CD8-positive, alpha-beta memory T cell (primary cell): ENCODE measurements around the gene ZSWIM3. TPM values are rescaled to one million over a fixed set of nuclear protein-coding genes. Genes with fewer than 3 reads are reported as not detected.

Experiments
- CTCF ChIA-PET: fragments of 350-600 bp; sonication (Branson Sonifier 250); formaldehyde crosslinking; loops from one replicate; lab custom pipeline; 2021; ENCODE audit warnings: antibody characterized with exemption; lab: Charles Lee
- POLR2A ChIA-PET: fragments of 350-600 bp; sonication (Branson Sonifier 250); formaldehyde crosslinking; loops from one replicate; lab custom pipeline; 2021; ENCODE audit warnings: antibody characterized with exemption; lab: Charles Lee
- DNase-seq, 5 donors: peaks; one replicate each; pipeline versions ENCODE4 v3.0.0 to v3.0.0-alpha.2; 2020 to 2022; ENCODE audit warnings: mixed read lengths in 1 of 5
- H3K27ac ChIP-seq: one replicate; pipeline ENCODE4 v1.7.0; 2013; ENCODE audit warnings: low read depth, mild to moderate bottlenecking, low read length, moderate library complexity
- H3K27me3 ChIP-seq: 2 replicates; pipeline ENCODE4 v1.7.0; 2013; ENCODE audit warnings: low read length, mild to moderate bottlenecking; ENCODE audit not compliant: insufficient read depth, poor library complexity, severe bottlenecking
- H3K36me3 ChIP-seq: 2 replicates; pipeline ENCODE4 v1.7.0; 2013; ENCODE audit warnings: mild to moderate bottlenecking, low read length, moderate library complexity; ENCODE audit not compliant: insufficient read depth
- H3K4me1 ChIP-seq: 2 replicates; pipeline ENCODE4 v1.7.0; 2013; ENCODE audit warnings: mild to moderate bottlenecking, low read length, moderate library complexity; ENCODE audit not compliant: insufficient read depth
- H3K4me3 ChIP-seq: 2 replicates; pipeline ENCODE4 v1.7.0; 2013; ENCODE audit warnings: mild to moderate bottlenecking, low read length
- H3K9me3 ChIP-seq: 2 replicates; pipeline ENCODE4 v1.7.0; 2013; ENCODE audit warnings: mild to moderate bottlenecking, low read length
- H3K27ac Mint-ChIP-seq, 8 donors: one replicate each; pipeline ENCODE4 v1.8.0; 2020 to 2021; ENCODE audit warnings: mixed read lengths in 8 of 8, mild to moderate bottlenecking in 6 of 8, inconsistent platforms in 3 of 8, moderate library complexity in 3 of 8
- H3K27me3 Mint-ChIP-seq, 2 donors: one replicate each; pipeline ENCODE4 v1.8.0; 2020 to 2021; ENCODE audit warnings: mixed read lengths in 2 of 2, mild to moderate bottlenecking in 1 of 2, moderate library complexity in 1 of 2
- H3K36me3 Mint-ChIP-seq, 3 donors: one replicate each; pipeline ENCODE4 v1.8.0; 2020 to 2021; ENCODE audit warnings: mixed read lengths in 3 of 3, inconsistent platforms in 1 of 3, mild to moderate bottlenecking in 1 of 3
- H3K4me1 Mint-ChIP-seq, 3 donors: one replicate each; pipeline ENCODE4 v1.8.0; 2020 to 2021; ENCODE audit warnings: mixed read lengths in 3 of 3, inconsistent platforms in 1 of 3, mild to moderate bottlenecking in 1 of 3
- H3K4me3 Mint-ChIP-seq, 7 donors: one replicate each; pipeline ENCODE4 v1.8.0; 2020 to 2021; ENCODE audit warnings: mixed read lengths in 7 of 7, mild to moderate bottlenecking in 6 of 7, moderate library complexity in 4 of 7, inconsistent platforms in 2 of 7
- H3K9me3 Mint-ChIP-seq, 5 donors: one replicate each; pipeline ENCODE4 v1.8.0; 2020 to 2022; ENCODE audit warnings: mixed read lengths in 5 of 5, mild to moderate bottlenecking in 3 of 5, moderate library complexity in 2 of 5, inconsistent platforms in 1 of 5
- polyA plus RNA-seq: library from polyadenylated mRNA; unstranded; fragments of 300-500 nt; fragmentation: Illumina TruSeq; gene quantifications from one replicate; pipeline ENCODE4 v1.2.3, GENCODE V29; 2021
- total RNA-seq, 2 experiments: library from RNA; stranded (reverse); gene quantifications; one replicate each; pipeline ENCODE4 v1.2.3, GENCODE V29; 2021

Gene ZSWIM3
- total and polyA plus RNA-seq, 3 experiments from 2014 or later: 2.0 to 6.5 (median 5.9) TPM

DNA sequence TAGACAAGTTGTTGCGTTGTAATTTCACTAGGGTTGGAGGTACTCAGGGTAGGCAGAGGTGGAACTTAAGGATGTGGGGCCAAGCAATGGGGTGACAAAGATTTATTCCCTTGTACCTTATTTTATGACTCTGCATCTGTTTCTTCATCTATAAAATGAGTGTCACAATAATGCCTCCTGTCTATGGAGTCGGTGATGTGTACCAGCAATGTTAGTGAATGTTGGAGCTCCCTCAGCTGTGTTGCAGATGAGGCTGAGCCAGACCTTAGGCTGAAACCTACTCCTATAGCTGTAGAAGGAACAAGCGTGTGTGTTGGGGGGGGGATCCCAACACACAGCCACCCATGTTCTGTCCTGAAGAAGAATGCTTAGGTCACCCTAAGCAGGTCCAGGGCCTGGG is 40.5 kb upstream of the ZSWIM3 start:
- H3K9me3 ChIP-seq: no peaks in the 10 kb centered on the region
- H3K36me3 Mint-ChIP-seq: no peaks in the 10 kb centered on the region
- no peaks in the 10 kb centered on the region for H3K27me3 ChIP-seq
- peaks cover 15 to 18% (median 16%) of the 10 kb centered on the region in 3 donors for H3K4me1 Mint-ChIP-seq
- ChIA-PET POLR2A (no interaction called here), CTCF (no interaction called here)
- no peak overlapping the region for H3K27ac ChIP-seq
- peaks cover 9 to 11% of the 10 kb centered on the region in 2 donors for H3K27me3 Mint-ChIP-seq
- H3K36me3 ChIP-seq: no peaks in the 10 kb centered on the region
- DNase-seq: no peak
- no peaks in the 10 kb centered on the region for H3K9me3 Mint-ChIP-seq
- no peak overlapping the region for H3K4me3 ChIP-seq
- H3K27ac Mint-ChIP-seq: peak overlapping the region in 1 of 8 donors; percentile 57
- H3K4me3 Mint-ChIP-seq: peak overlapping the region in 1 of 7 donors; percentile 21
- peaks cover 4% of the 10 kb centered on the region for H3K4me1 ChIP-seq

DNA sequence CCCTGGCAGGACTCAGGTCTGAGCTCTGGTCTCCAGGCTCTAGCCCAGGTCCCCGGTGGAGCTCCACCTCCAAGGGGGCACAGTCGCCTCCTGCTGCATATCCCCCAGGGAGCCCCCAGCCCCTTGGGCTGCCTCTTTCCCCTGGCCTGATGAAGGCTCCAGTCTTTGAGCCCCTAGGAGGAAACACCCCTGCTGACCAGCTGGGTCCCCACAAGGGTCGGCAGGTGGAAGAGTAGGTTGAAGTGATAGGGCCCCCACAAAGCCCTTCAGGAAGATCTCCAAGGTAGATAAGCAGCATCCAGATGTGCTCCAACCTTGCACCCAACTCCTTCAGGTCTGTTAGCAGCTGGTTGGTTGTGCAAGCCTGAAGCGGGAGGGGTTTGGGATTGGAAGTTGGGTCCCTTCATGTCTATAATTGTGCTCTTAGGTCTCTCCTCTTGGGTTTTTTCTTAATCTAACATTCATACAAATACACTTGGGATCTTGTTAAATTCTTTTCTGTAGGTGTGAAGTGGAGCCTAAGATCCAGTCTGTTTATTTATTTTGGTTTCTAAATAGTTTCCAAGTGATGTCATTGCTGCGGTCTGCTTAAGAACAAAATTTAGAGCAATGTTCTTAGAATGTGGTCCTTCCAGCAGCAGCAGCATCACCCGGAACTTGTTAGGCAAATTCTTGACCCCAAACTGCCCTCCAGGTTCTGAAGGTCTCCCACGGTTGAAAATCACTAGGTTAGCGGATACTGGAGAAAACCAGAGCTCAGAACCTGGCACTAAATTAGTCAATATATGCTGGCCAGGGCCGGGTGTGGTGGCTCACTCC is 39.8 kb upstream of the ZSWIM3 start:
- no peak overlapping the region for H3K4me3 Mint-ChIP-seq
- no peaks in the 10 kb centered on the region for H3K9me3 Mint-ChIP-seq
- H3K27ac ChIP-seq: no peak overlapping the region
- no peaks in the 10 kb centered on the region for H3K27me3 ChIP-seq
- no peak overlapping the region for H3K27ac Mint-ChIP-seq
- CTCF ChIA-PET: no interaction called here
- peaks cover 11 to 16% of the 10 kb centered on the region in 2 donors for H3K27me3 Mint-ChIP-seq
- no peak overlapping the region for H3K4me3 ChIP-seq
- POLR2A ChIA-PET: no interaction called here
- peaks cover 4% of the 10 kb centered on the region for H3K4me1 ChIP-seq
- peaks cover 9 to 14% (median 12%) of the 10 kb centered on the region in 3 donors for H3K4me1 Mint-ChIP-seq
- no peaks in the 10 kb centered on the region for H3K9me3 ChIP-seq
- no peak for DNase-seq
- no peaks in the 10 kb centered on the region for H3K36me3 ChIP-seq
- no peaks in the 10 kb centered on the region for H3K36me3 Mint-ChIP-seq

- no peaks in the 10 kb centered on the region for H3K9me3 Mint-ChIP-seq
- no peak overlapping the region for H3K4me3 ChIP-seq
- H3K27me3 ChIP-seq: peaks cover 3% of the 10 kb centered on the region
- ChIA-PET CTCF (no interaction called here), POLR2A (no interaction called here)
- no peaks in the 10 kb centered on the region for H3K36me3 ChIP-seq
- H3K27ac Mint-ChIP-seq: no peak overlapping the region
- H3K36me3 Mint-ChIP-seq: no peaks in the 10 kb centered on the region
- no peaks in the 10 kb centered on the region for H3K9me3 ChIP-seq
- no peaks in the 10 kb centered on the region for H3K4me1 ChIP-seq
- DNase-seq: no peak
- H3K4me1 Mint-ChIP-seq: peaks cover 4 to 14% (median 5%) of the 10 kb centered on the region in 3 donors
- H3K27me3 Mint-ChIP-seq: peaks cover 13 to 22% of the 10 kb centered on the region in 2 donors
- no peak overlapping the region for H3K27ac ChIP-seq
- no peak overlapping the region for H3K4me3 Mint-ChIP-seq
Measured at GRCh38 chr20:45818239-45818638, 39.2 kb upstream of the ZSWIM3 start.

- Mint-ChIP-seq H3K27ac (no peak overlapping the region), H3K9me3 (no peaks in the 10 kb centered on the region), H3K4me3 (no peak overlapping the region), H3K36me3 (no peaks in the 10 kb centered on the region), H3K27me3 (peaks cover 22 to 34% of the 10 kb centered on the region in 2 donors), H3K4me1 (peaks cover 9 to 22% (median 9%) of the 10 kb centered on the region in 3 donors)
- DNase-seq: no peak
- Histone ChIP-seq H3K4me1 (no peaks in the 10 kb centered on the region), H3K36me3 (no peaks in the 10 kb centered on the region), H3K27me3 (peaks cover 13% of the 10 kb centered on the region), H3K9me3 (no peaks in the 10 kb centered on the region), H3K27ac (no peak overlapping the region), H3K4me3 (no peak overlapping the region)
- CTCF ChIA-PET: no interaction called here
- POLR2A ChIA-PET: no interaction called here
Measured at GRCh38 chr20:45819466-45819865, 37.9 kb upstream of the ZSWIM3 start.

- Histone ChIP-seq H3K9me3 (no peaks in the 10 kb centered on the region), H3K4me3 (no peak overlapping the region), H3K27me3 (peaks cover 13% of the 10 kb centered on the region), H3K4me1 (no peaks in the 10 kb centered on the region), H3K36me3 (no peaks in the 10 kb centered on the region), H3K27ac (no peak overlapping the region)
- POLR2A ChIA-PET: no interaction called here
- Mint-ChIP-seq H3K27me3 (peaks cover 23 to 38% of the 10 kb centered on the region in 2 donors), H3K27ac (peak overlapping the region in 1 of 8 donors; percentile 58), H3K4me3 (peak overlapping the region in 1 of 7 donors; percentile 26), H3K4me1 (peaks cover 10 to 27% (median 12%) of the 10 kb centered on the region in 3 donors), H3K9me3 (no peaks in the 10 kb centered on the region), H3K36me3 (no peaks in the 10 kb centered on the region)
- no peak for DNase-seq
- CTCF ChIA-PET: interaction anchor here (0.7 to 1.3 kb wide), 4 partner anchors 23 to 165 kb away, joined by 3 to 4 read pairs (median 4); no protein-coding TSS in a partner anchor
Measured at GRCh38 chr20:45821947-45822346, 35.5 kb upstream of the ZSWIM3 start.

DNA sequence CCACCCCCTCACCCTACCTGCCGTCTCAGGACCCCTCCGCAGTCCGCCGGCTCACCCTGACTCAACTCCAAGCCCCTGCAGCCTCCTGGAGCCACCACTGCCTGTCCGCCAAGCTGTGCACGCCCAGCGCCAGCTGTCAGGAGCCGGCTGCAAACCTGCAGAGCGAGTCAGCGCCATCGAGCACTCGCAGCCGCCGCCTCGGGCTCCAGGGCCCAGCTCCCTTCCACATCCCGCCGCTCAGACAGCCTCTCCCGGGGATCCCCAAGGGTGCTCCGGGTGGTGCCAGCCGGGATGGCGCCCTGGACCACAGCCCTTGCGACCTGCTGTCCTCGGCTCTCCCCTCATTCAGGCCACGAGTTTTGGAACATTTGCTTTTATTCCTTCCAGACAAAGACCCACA is 34.6 kb upstream of the ZSWIM3 start:
- Histone ChIP-seq H3K36me3 (no peaks in the 10 kb centered on the region), H3K9me3 (no peaks in the 10 kb centered on the region), H3K27ac (no peak overlapping the region), H3K4me1 (no peaks in the 10 kb centered on the region), H3K27me3 (peaks cover 13% of the 10 kb centered on the region), H3K4me3 (no peak overlapping the region)
- ChIA-PET POLR2A (no interaction called here), CTCF (interaction anchor here (0.8 to 1.8 kb wide), 2 partner anchors 10 to 164 kb away, joined by 3 to 6 read pairs; partner anchors contain the start of gene UBE2C)
- DNase-seq: no peak
- Mint-ChIP-seq H3K27me3 (peaks cover 23 to 38% of the 10 kb centered on the region in 2 donors), H3K4me1 (peaks cover 10 to 27% (median 12%) of the 10 kb centered on the region in 3 donors), H3K9me3 (no peaks in the 10 kb centered on the region), H3K27ac (no peak overlapping the region), H3K4me3 (peak overlapping the region in 2 of 7 donors; percentile 15 to 37), H3K36me3 (no peaks in the 10 kb centered on the region)

GRCh38 chr20:45823949-45824835 is 33.2 kb upstream of the ZSWIM3 start:
- Histone ChIP-seq H3K27me3 (peaks cover 13% of the 10 kb centered on the region), H3K36me3 (no peaks in the 10 kb centered on the region), H3K9me3 (no peaks in the 10 kb centered on the region), H3K4me1 (no peaks in the 10 kb centered on the region), H3K27ac (no peak overlapping the region), H3K4me3 (peak overlapping the region; percentile 39)
- peak; percentile 32 to 67 (median 41) for DNase-seq
- ChIA-PET CTCF (interaction anchor here (0.8 to 1.8 kb wide), 11 partner anchors 8 to 190 kb away, joined by 3 to 6 read pairs (median 4); partner anchors contain the start of genes SNX21, UBE2C and ZNF335), POLR2A (interaction anchor here (0.6 to 1.1 kb wide), 3 partner anchors 10 to 503 kb away, joined by 3 to 5 read pairs (median 4); partner anchors contain the start of genes PCIF1 and SNX21)
- Mint-ChIP-seq H3K36me3 (no peaks in the 10 kb centered on the region), H3K4me3 (peak overlapping the region; percentile 46 to 88 (median 78)), H3K27me3 (peaks cover 20 to 38% of the 10 kb centered on the region in 2 donors), H3K9me3 (no peaks in the 10 kb centered on the region), H3K27ac (peak overlapping the region in 4 of 8 donors; percentile 53 to 77 (median 76)), H3K4me1 (peaks cover 10 to 27% (median 12%) of the 10 kb centered on the region in 3 donors)
